ENCODE measurements around the gene CEACAM19.

- TF ChIP-seq HDAC2 (IDR thresholded peaks at IDR 0.05; ENCODE audit: borderline replicate concordance in 1 of 2, low read depth in 2 of 2, low read length in 2 of 2) (no peak), CTCF (IDR thresholded peaks at IDR 0.05; ENCODE audit: control extremely low read depth in 1 of 3, insufficient read depth in 1 of 3, low read depth in 1 of 3, low read length in 3 of 3) (no peak), MAX (IDR thresholded peaks at IDR 0.05) (no peak), RXRA (IDR thresholded peaks at IDR 0.05; ENCODE audit: insufficient read depth, low read depth, low read length) (no peak), GTF2F1 (IDR thresholded peaks at IDR 0.05; ENCODE audit: borderline replicate concordance, low read depth, low read length) (no peak), CHD7 (IDR thresholded peaks at IDR 0.05; ENCODE audit: insufficient replicate concordance, low read length) (no peak), EP300 (IDR thresholded peaks at IDR 0.05; ENCODE audit: borderline replicate concordance in 1 of 2, low read depth in 2 of 2, low read length in 2 of 2) (no peak), SAP30 (IDR thresholded peaks at IDR 0.05; ENCODE audit: insufficient read depth, insufficient replicate concordance, low read length) (no peak), POLR2AphosphoS5 (IDR thresholded peaks at IDR 0.05; ENCODE audit: low read depth, low read length) (no peak), YY1 (IDR thresholded peaks at IDR 0.05; ENCODE audit: low read depth, low read length) (no peak), CEBPB (IDR thresholded peaks at IDR 0.05; ENCODE audit: low read depth, low read length) (no peak)
Observed at GRCh38 chr19:44663996-44664395, 7.3 kb upstream of the CEACAM19 start.
